HCT116 (cell line): ENCODE measurements around the gene SYNE3. TPM values are rescaled to one million over a fixed set of nuclear protein-coding genes. Genes with fewer than 3 reads are reported as not detected.

Experiments used
- ATAC-seq: fragments of 200-7000 bp; cut with Tn5 transposase; 2 replicates; pipeline ENCODE4 v1.9.1; 2020; ENCODE audit warnings: mild to moderate bottlenecking, moderate library complexity
- BruUV-seq: library from RNA; stranded (reverse); fragments of 400-500 nt; replicated peaks from 2 replicates; lab custom pipeline; 2021; lab: Mats Ljungman, UMichigan
- CTCF ChIA-PET: fragments of 300-600 bp; sonication (Branson Sonifier 250); formaldehyde crosslinking; loops from one replicate; lab custom pipeline; 2021; ENCODE audit warnings: antibody characterized with exemption; lab: Charles Lee
- POLR2A ChIA-PET: fragments of 300-600, 350-600 bp; sonication (Branson Sonifier 250); formaldehyde crosslinking; loops from one replicate; lab custom pipeline; 2021; ENCODE audit warnings: antibody characterized with exemption; lab: Charles Lee
- RAD21 ChIA-PET, 2 experiments: fragments of 300-600 bp; sonication (Branson Sonifier 250); formaldehyde crosslinking; loops; one replicate each; lab custom pipeline; 2023; ENCODE audit warnings: low total read pairs in 2 of 2; ENCODE audit not compliant: uncharacterized antibody in 2 of 2, unreplicated experiment in 2 of 2, low non-redundant PET in 1 of 2; lab: Charles Lee
- DNase-seq: peaks from one replicate; pipeline ENCODE4 v3.0.0-alpha.2; 2010; ENCODE audit warnings: low read depth, low spot score
- H2AFZ ChIP-seq: fragments of 200-600 bp; shearing (Covaris generic), sonication (generic); 2 replicates; pipeline ENCODE4 v1.6.1; 2017; ENCODE audit warnings: low read depth, mixed run types, mixed read lengths, antibody characterized with exemption, low read length; ENCODE audit not compliant: poor library complexity, severe bottlenecking
- H3K27ac ChIP-seq: 2 replicates; pipeline ENCODE4 v1.5.1; 2012; ENCODE audit warnings: low read depth, low read length
- H3K27me3 ChIP-seq: fragments of 200-600 bp; sonication (generic); 2 replicates; pipeline ENCODE4 v1.6.1; 2016; ENCODE audit warnings: mixed run types, low read length, mixed read lengths; ENCODE audit not compliant: insufficient read depth
- H3K36me3 ChIP-seq, 2 experiments: fragments of 200-500 bp in 1 of 2; fragments of 200-600 bp in 1 of 2; sonication (Bioruptor generic) in 1 of 2; sonication (generic) in 1 of 2; 2 replicates each; pipeline versions ENCODE4 v1.5.1 to v1.6.1; 2014 to 2016; ENCODE audit warnings: low read length in 2 of 2, inconsistent platforms in 1 of 2, mixed read lengths in 1 of 2, mixed run types in 1 of 2; ENCODE audit not compliant: insufficient read depth in 2 of 2, control insufficient read depth in 1 of 2
- H3K4me1 ChIP-seq, 2 experiments: fragments of 200-600 bp in 1 of 2; sonication (generic) in 1 of 2; 2 replicates each; pipeline versions ENCODE4 v1.5.1 to v1.6.1; 2012 to 2017; ENCODE audit warnings: low read length in 2 of 2, inconsistent platforms in 1 of 2, mild to moderate bottlenecking in 1 of 2, mixed read lengths in 1 of 2, mixed run types in 1 of 2, moderate library complexity in 1 of 2; ENCODE audit not compliant: insufficient read depth in 2 of 2, control insufficient read depth in 1 of 2
- H3K4me2 ChIP-seq: fragments of 200-600 bp; sonication (generic); 2 replicates; pipeline ENCODE4 v1.6.1; 2017; ENCODE audit warnings: mixed run types, low read length, mixed read lengths
- H3K4me3 ChIP-seq, 2 experiments: fragments of 200-600 bp in 1 of 2; sonication (generic) in 1 of 2; replicated peaks in 1 of 2; 2 replicates each; pipeline ENCODE4 v1.5.1; 2011 to 2016; ENCODE audit warnings: low read length in 2 of 2, control low read depth in 1 of 2, low read depth in 1 of 2, mild to moderate bottlenecking in 1 of 2, mixed read lengths in 1 of 2, mixed run types in 1 of 2
- H3K79me2 ChIP-seq: fragments of 200-600 bp; sonication (generic); 2 replicates; pipeline ENCODE4 v1.6.1; 2017; ENCODE audit warnings: mild to moderate bottlenecking, mixed run types, low read length, moderate library complexity, mixed read lengths; ENCODE audit not compliant: insufficient read depth
- H3K9ac ChIP-seq: fragments of 200-600 bp; sonication (generic); 2 replicates; pipeline ENCODE4 v1.6.1; 2016; ENCODE audit warnings: low read length, mixed read lengths
- H3K9me2 ChIP-seq: fragments of 200-600 bp; sonication (generic), shearing (Covaris generic); 2 replicates; pipeline ENCODE4 v1.6.1; 2017; ENCODE audit warnings: mixed run types, mild to moderate bottlenecking, moderate library complexity; ENCODE audit not compliant: insufficient read depth
- H3K9me3 ChIP-seq, 2 experiments: fragments of 200-500 bp in 1 of 2; fragments of 200-600 bp in 1 of 2; sonication (Bioruptor generic) in 1 of 2; sonication (generic) in 1 of 2; 2 replicates each; pipeline ENCODE4 v1.6.1; 2014 to 2017; ENCODE audit warnings: low read length in 2 of 2, mixed read lengths in 2 of 2, inconsistent platforms in 1 of 2, low read depth in 1 of 2, mild to moderate bottlenecking in 1 of 2, mixed run types in 1 of 2, moderate library complexity in 1 of 2; ENCODE audit not compliant: control insufficient read depth in 1 of 2, insufficient read depth in 1 of 2
- H4K20me1 ChIP-seq: fragments of 200-600 bp; sonication (generic), shearing (Covaris generic); 2 replicates; pipeline ENCODE4 v1.6.1; 2017; ENCODE audit warnings: mixed run types, mild to moderate bottlenecking, moderate library complexity; ENCODE audit not compliant: insufficient read depth
- ATF3 ChIP-seq: IDR thresholded peaks from 2 replicates; pipeline ENCODE4 v1.6.1; 2012
- CBX3 ChIP-seq: IDR thresholded peaks from 2 replicates; pipeline ENCODE4 v1.6.1; 2012; ENCODE audit warnings: low read depth
- ELF1 ChIP-seq: IDR thresholded peaks from 2 replicates; pipeline ENCODE4 v1.6.1; 2012; ENCODE audit warnings: low read depth, borderline replicate concordance
- EZH2 ChIP-seq: fragments of 200-600 bp; sonication (generic); IDR thresholded peaks from 2 replicates; pipeline ENCODE4 v1.6.1; 2017; ENCODE audit warnings: antibody characterized with exemption, mixed run types
- EZH2phosphoT487 ChIP-seq: fragments of 200-600 bp; IDR thresholded peaks from 2 replicates; pipeline ENCODE4 v1.6.1; 2018; ENCODE audit warnings: antibody characterized with exemption, borderline replicate concordance
- FOSL1 ChIP-seq: IDR thresholded peaks from 2 replicates; pipeline ENCODE4 v1.6.1; 2012; ENCODE audit warnings: low read depth
- JUND ChIP-seq: IDR thresholded peaks from 2 replicates; pipeline ENCODE4 v1.6.1; 2012
- MAX ChIP-seq: IDR thresholded peaks from 2 replicates; pipeline ENCODE4 v1.6.1; 2012
- POLR2A ChIP-seq: IDR thresholded peaks from 2 replicates; pipeline ENCODE4 v1.7.0; 2011; ENCODE audit warnings: borderline replicate concordance; ENCODE audit not compliant: insufficient read depth, insufficient read length; ENCODE audit errors: extremely low read depth
- POLR2AphosphoS5 ChIP-seq: IDR thresholded peaks from 2 replicates; pipeline ENCODE4 v1.6.1; 2011; ENCODE audit warnings: mild to moderate bottlenecking, low read depth, low read length, moderate library complexity
- RAD21 ChIP-seq: IDR thresholded peaks from 2 replicates; pipeline ENCODE4 v1.6.1; 2012; ENCODE audit warnings: low read depth, mild to moderate bottlenecking
- REST ChIP-seq: IDR thresholded peaks from 2 replicates; pipeline ENCODE4 v1.6.1; 2012; ENCODE audit warnings: low read depth
- SIN3A ChIP-seq: IDR thresholded peaks from 2 replicates; pipeline ENCODE4 v1.6.1; 2012; ENCODE audit warnings: low read depth
- SP1 ChIP-seq: IDR thresholded peaks from 2 replicates; pipeline ENCODE4 v1.6.1; 2012; ENCODE audit warnings: low read depth
- SRF ChIP-seq: IDR thresholded peaks from 2 replicates; pipeline ENCODE4 v1.6.1; 2012; ENCODE audit warnings: low read depth
- TCF7L2 ChIP-seq: IDR thresholded peaks from 2 replicates; pipeline ENCODE4 v1.7.0; 2011; ENCODE audit warnings: borderline replicate concordance, inconsistent platforms; ENCODE audit not compliant: insufficient read depth, insufficient read length; ENCODE audit errors: extremely low read depth
- YY1 ChIP-seq: IDR thresholded peaks from 2 replicates; pipeline ENCODE4 v1.6.1; 2011; ENCODE audit warnings: low read length, low read depth, moderate library complexity, mild to moderate bottlenecking; ENCODE audit not compliant: insufficient replicate concordance; ENCODE audit errors: extremely low read depth
- ZBTB33 ChIP-seq: IDR thresholded peaks from 2 replicates; pipeline ENCODE4 v1.6.1; 2011; ENCODE audit warnings: mild to moderate bottlenecking, low read length, moderate library complexity; ENCODE audit not compliant: insufficient replicate concordance; ENCODE audit errors: extremely low read depth
- intact Hi-C: fragments of 100-400 bp; cut with micrococcal nuclease; formaldehyde crosslinking; loops from 2 replicates; pipeline ENCODE4 v1.10.0; 2022
- total RNA-seq: library from RNA; stranded (reverse); gene quantifications from one replicate; pipeline ENCODE4 v1.2.1, GENCODE V29; 2021; ENCODE audit not compliant: unreplicated experiment

Gene SYNE3
- total RNA-seq, 1 experiment from 2014 or later, result 3.6 TPM

- no peak for DNase-seq
- Histone ChIP-seq H3K9me3 (no peaks in the 10 kb centered on the region), H3K4me3 (no peak overlapping the region), H3K27ac (no peak overlapping the region), H4K20me1 (no peaks in the 10 kb centered on the region), H3K4me1 (peaks cover 36 to 63% of the 10 kb centered on the region in 2 experiments), H2AFZ (peak overlapping the region; percentile 91), H3K36me3 (no peaks in the 10 kb centered on the region), H3K27me3 (no peaks in the 10 kb centered on the region), H3K4me2 (peak overlapping the region; percentile 73), H3K9ac (peak overlapping the region; percentile 34), H3K9me2 (no peaks in the 10 kb centered on the region), H3K79me2 (no peaks in the 10 kb centered on the region)
- no peak for TF ChIP-seq EZH2phosphoT487
- TF ChIP-seq SRF, result no peak
- no peak for TF ChIP-seq SP1
- TF ChIP-seq ATF3, result no peak
- TF ChIP-seq FOSL1, result no peak
- TF ChIP-seq MAX, result no peak
- TF ChIP-seq SIN3A, result no peak
- no peak for TF ChIP-seq ZBTB33
- TF ChIP-seq EZH2, result no peak
- TF ChIP-seq CBX3, result no peak
- no peak for TF ChIP-seq RAD21
- TF ChIP-seq POLR2AphosphoS5, result no peak
- no peak for TF ChIP-seq ELF1
- no peak for TF ChIP-seq YY1
- no peak for TF ChIP-seq POLR2A
- no peak for TF ChIP-seq JUND
- TF ChIP-seq TCF7L2, result no peak
- no peak for TF ChIP-seq REST
- POLR2A ChIA-PET, result no interaction called here
- CTCF ChIA-PET, result no interaction called here
- no TSS peak for BruUV-seq
- intact Hi-C loops, result no loop called here
- no peak for ATAC-seq
- RAD21 ChIA-PET, result no interaction called here
Observed at GRCh38 chr14:95520346-95520745, 3.9 kb upstream of the SYNE3 start.
